DOHH2 (cell line): ENCODE measurements around the gene NTRK1.

Experiments used
- H3F3A ChIP-seq: fragments of 200-600 bp; sonication (generic), shearing (Covaris generic); 2 replicates; pipeline ENCODE4 v1.6.0; 2016; ENCODE audit warnings: antibody characterized with exemption, mild to moderate bottlenecking; ENCODE audit not compliant: control insufficient read depth, insufficient read depth
- H3K27ac ChIP-seq: fragments of 200-600 bp; sonication (generic); 2 replicates; pipeline ENCODE4 v1.5.1; 2014; ENCODE audit warnings: low read depth, mild to moderate bottlenecking, low read length, moderate library complexity
- H3K27me3 ChIP-seq: fragments of 200-600 bp; sonication (generic); 2 replicates; pipeline ENCODE4 v1.6.1; 2014; ENCODE audit warnings: mild to moderate bottlenecking, low read length, mixed read lengths; ENCODE audit not compliant: control insufficient read depth
- H3K36me3 ChIP-seq: fragments of 200-600 bp; sonication (generic); 2 replicates; pipeline ENCODE4 v1.6.1; 2014; ENCODE audit warnings: mild to moderate bottlenecking, low read length, moderate library complexity, mixed read lengths; ENCODE audit not compliant: control insufficient read depth
- H3K4me1 ChIP-seq: fragments of 200-600 bp; sonication (generic); 2 replicates; pipeline ENCODE4 v1.6.1; 2014; ENCODE audit warnings: mild to moderate bottlenecking, low read length, mixed read lengths; ENCODE audit not compliant: control insufficient read depth
- H3K4me2 ChIP-seq: fragments of 200-600 bp; sonication (generic); 2 replicates; pipeline ENCODE4 v1.6.0; 2014; ENCODE audit warnings: mild to moderate bottlenecking, low read length, moderate library complexity
- H3K4me3 ChIP-seq: fragments of 200-600 bp; sonication (generic); 2 replicates; pipeline ENCODE4 v1.5.1; 2014; ENCODE audit warnings: mild to moderate bottlenecking, low read length, mixed read lengths
- H3K79me2 ChIP-seq: fragments of 200-600 bp; sonication (generic); 2 replicates; pipeline ENCODE4 v1.6.1; 2014; ENCODE audit warnings: mild to moderate bottlenecking, low read length, mixed read lengths; ENCODE audit not compliant: control insufficient read depth
- H3K9me2 ChIP-seq: fragments of 200-600 bp; sonication (generic); replicated peaks from 2 replicates; pipeline ENCODE4 v1.6.1; 2014; ENCODE audit warnings: mild to moderate bottlenecking, low read length, mixed read lengths; ENCODE audit not compliant: control insufficient read depth
- H3K9me3 ChIP-seq: fragments of 200-600 bp; sonication (generic); 2 replicates; pipeline ENCODE4 v1.6.1; 2014; ENCODE audit warnings: antibody characterized with exemption, low read length, mixed read lengths; ENCODE audit not compliant: control insufficient read depth, insufficient read depth
- H4K20me1 ChIP-seq: fragments of 200-600 bp; sonication (generic); 2 replicates; pipeline ENCODE4 v1.6.0; 2014; ENCODE audit warnings: low read depth, mild to moderate bottlenecking, antibody characterized with exemption, low read length, moderate library complexity; ENCODE audit not compliant: control insufficient read depth, insufficient read depth
- CTCF ChIP-seq: fragments of 200-600 bp; sonication (generic); IDR thresholded peaks from one replicate; pipeline ENCODE4 v1.5.1; 2014; ENCODE audit warnings: antibody characterized with exemption, mild to moderate bottlenecking, low read depth, low read length; ENCODE audit not compliant: poor library complexity, severe bottlenecking
- EZH2phosphoT487 ChIP-seq: fragments of 200-600 bp; sonication (generic); IDR thresholded peaks from 2 replicates; pipeline ENCODE4 v1.6.1; 2017; ENCODE audit warnings: borderline replicate concordance, mild to moderate bottlenecking, antibody characterized with exemption, low read length, moderate library complexity, mixed read lengths

Gene NTRK1

GRCh38 chr1:156844102-156844501 lies 16.6 kb upstream of the NTRK1 start:
- H3K4me3 ChIP-seq, result no peak overlapping the region
- H3K27ac ChIP-seq, result no peak overlapping the region
- H3K9me2 ChIP-seq, result no peaks in the 10 kb centered on the region
- no peaks in the 10 kb centered on the region for H4K20me1 ChIP-seq
- H3K79me2 ChIP-seq, result no peaks in the 10 kb centered on the region
- TF ChIP-seq CTCF (no peak), EZH2phosphoT487 (no peak)
- no peaks in the 10 kb centered on the region for H3K27me3 ChIP-seq
- no peaks in the 10 kb centered on the region for H3K36me3 ChIP-seq
- H3F3A ChIP-seq, result no peaks in the 10 kb centered on the region
- H3K4me1 ChIP-seq, result no peaks in the 10 kb centered on the region
- H3K9me3 ChIP-seq, result no peaks in the 10 kb centered on the region
- H3K4me2 ChIP-seq, result no peak overlapping the region

GRCh38 chr1:156844638-156845037 lies 16.0 kb upstream of the NTRK1 start:
- Histone ChIP-seq H3K4me1 (no peaks in the 10 kb centered on the region), H3K4me3 (no peak overlapping the region), H3K27ac (no peak overlapping the region), H3K79me2 (no peaks in the 10 kb centered on the region), H3K9me3 (no peaks in the 10 kb centered on the region), H4K20me1 (no peaks in the 10 kb centered on the region), H3K27me3 (no peaks in the 10 kb centered on the region), H3F3A (no peaks in the 10 kb centered on the region), H3K9me2 (no peaks in the 10 kb centered on the region), H3K4me2 (no peak overlapping the region), H3K36me3 (no peaks in the 10 kb centered on the region)
- TF ChIP-seq CTCF (no peak), EZH2phosphoT487 (no peak)

- TF ChIP-seq CTCF (no peak), EZH2phosphoT487 (no peak)
These were observed 15.4 kb upstream of the NTRK1 start for GRCh38 chr1:156845055-156845952.

More at GRCh38 chr1:156845055-156845952, 15.4 kb upstream of the NTRK1 start:
- H3K9me3 ChIP-seq, result no peaks in the 10 kb centered on the region
- no peaks in the 10 kb centered on the region for H4K20me1 ChIP-seq
- no peak overlapping the region for H3K27ac ChIP-seq
- H3K27me3 ChIP-seq, result no peaks in the 10 kb centered on the region
- no peak overlapping the region for H3K4me3 ChIP-seq
- no peak overlapping the region for H3K4me2 ChIP-seq
- no peaks in the 10 kb centered on the region for H3K4me1 ChIP-seq
- H3F3A ChIP-seq, result no peaks in the 10 kb centered on the region
- H3K79me2 ChIP-seq, result no peaks in the 10 kb centered on the region
- H3K9me2 ChIP-seq, result no peaks in the 10 kb centered on the region
- no peaks in the 10 kb centered on the region for H3K36me3 ChIP-seq
